GM21825 (cell line): ENCODE data around the gene POU4F3.

ENCODE experiments used
- ATAC-seq: cut with Tn5 transposase; IDR thresholded peaks from one replicate; pipeline ENCODE4 v1.9.1; 2021; ENCODE audit warnings: mild to moderate bottlenecking, moderate library complexity; ENCODE audit not compliant: unreplicated experiment

POU4F3 gene

DNA sequence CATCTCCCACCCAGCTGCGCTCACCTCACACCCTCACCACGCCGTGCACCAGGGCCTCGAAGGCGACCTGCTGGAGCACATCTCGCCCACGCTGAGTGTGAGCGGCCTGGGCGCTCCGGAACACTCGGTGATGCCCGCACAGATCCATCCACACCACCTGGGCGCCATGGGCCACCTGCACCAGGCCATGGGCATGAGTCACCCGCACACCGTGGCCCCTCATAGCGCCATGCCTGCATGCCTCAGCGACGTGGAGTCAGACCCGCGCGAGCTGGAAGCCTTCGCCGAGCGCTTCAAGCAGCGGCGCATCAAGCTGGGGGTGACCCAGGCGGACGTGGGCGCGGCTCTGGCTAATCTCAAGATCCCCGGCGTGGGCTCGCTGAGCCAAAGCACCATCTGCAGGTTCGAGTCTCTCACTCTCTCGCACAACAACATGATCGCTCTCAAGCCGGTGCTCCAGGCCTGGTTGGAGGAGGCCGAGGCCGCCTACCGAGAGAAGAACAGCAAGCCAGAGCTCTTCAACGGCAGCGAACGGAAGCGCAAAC lies 1.1 kb downstream of the POU4F3 start:
- ATAC-seq: no peak

DNA sequence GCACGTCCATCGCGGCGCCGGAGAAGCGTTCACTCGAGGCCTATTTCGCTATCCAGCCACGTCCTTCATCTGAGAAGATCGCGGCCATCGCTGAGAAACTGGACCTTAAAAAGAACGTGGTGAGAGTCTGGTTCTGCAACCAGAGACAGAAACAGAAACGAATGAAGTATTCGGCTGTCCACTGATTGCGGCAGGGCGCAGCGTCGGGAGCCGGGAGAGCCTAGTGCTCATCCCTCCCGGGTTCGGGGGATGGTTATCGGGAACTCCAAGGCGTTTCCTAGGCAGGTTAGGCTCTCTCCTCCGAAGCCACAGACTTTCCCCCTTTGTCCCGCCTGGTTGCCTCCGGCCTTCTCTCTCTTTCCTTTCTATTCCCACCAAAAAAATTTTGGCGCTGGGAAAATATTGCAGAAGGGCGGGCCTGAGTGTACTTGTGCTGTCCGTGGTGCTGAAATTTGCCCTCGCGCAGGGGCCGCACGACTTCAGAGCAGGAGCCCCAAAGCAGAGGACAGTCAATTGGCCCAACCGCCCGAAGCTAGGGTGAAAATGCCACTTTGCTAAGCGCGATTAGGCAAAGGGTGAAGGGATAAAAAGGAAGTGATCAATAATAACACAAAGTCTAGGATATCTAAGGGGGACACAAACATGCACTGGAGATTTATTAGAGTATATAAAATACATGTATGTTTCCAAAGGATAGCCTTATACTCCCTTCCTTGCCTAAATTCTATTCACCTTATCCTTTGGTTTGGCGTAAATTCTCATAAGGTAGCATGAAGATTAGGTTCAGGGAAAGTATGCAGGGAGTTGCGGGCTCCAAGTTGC lies 1.8 kb downstream of the POU4F3 start:
- ATAC-seq: no peak

DNA sequence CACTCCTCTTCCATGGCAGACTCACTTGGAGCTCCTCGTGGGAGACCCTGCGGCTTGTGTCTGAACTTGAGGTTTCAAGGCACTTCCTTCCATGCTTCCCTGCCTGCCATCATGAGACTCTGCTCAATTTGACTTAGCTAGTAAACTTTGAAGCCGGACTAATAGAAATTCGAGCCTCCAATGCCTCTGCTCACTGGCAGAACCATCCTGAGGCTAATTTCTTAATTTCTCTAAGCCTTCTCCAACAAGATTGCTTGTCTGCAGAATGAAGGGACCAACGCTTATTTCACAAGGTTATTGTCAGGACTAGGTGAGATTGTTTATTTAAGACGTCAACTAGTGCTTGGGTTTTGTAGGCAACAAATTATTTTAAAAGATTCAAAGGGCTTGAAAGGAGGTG lies 3.2 kb downstream of the POU4F3 start:
- ATAC-seq: no peak

DNA sequence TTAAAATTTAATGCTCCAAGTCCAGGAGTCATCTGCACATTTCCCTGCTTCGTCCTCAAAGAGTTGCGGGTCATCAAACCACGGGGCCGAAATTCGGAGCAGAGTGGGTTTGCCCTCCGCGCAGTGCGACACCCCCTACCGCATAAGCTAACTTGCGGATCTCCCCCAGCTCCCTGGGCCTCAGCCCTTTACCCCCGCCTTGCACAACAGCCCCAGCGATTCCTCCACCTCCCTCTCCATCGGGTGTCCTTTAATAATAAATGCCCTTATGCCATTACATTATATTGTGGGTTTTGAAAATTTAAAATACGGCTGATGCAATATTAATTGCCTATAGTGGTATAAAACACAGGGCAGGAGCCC lies 3.9 kb downstream of the POU4F3 start:
- no peak for ATAC-seq

DNA sequence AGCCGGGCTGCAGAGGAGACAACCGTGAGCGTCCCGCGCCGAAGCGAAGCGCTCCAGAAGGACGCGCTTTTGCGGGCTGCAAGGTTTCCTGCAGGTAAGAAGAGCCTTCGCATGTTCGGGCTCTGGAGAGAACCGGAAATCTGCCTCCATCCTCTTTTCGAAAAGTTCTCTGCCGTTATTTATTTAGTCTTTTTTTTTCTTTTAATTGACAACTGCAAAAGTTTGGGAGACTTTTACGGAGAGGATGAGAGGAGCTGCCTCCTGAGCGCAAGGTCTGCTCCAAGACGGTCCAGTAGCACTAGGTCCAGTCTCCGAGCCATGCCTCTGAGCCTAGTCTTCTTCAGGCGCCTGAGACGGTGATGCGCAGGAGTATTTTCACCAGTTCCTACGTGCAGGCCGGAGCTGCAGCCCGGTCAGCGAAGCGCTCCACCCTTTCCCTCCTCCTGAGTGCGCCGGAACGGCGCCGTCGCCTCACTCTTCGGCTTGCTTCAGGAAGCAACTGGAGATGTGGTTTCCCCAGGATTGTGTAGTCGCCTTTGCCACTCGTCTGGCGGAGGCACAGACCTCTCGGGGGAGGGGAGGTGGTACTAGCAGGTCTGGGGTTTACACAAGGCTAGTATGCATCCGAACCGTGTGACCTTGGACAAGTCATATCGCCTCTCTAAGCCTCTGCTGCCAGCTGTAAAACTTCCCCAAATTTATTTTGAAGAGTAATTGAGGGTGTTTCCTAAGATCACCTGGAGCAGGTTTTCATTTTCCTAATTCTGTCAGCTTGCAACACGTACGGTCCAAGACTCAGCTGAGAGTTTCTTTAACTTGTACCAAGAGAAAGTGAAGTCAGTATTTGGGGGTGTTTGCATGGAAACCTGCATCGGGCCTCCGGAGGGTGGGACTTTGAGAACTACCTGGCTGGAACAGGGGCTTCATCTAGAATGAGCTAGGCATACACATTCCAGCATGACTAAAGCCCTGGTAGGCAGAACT lies 4.5 kb downstream of the POU4F3 start:
- no peak for ATAC-seq

DNA sequence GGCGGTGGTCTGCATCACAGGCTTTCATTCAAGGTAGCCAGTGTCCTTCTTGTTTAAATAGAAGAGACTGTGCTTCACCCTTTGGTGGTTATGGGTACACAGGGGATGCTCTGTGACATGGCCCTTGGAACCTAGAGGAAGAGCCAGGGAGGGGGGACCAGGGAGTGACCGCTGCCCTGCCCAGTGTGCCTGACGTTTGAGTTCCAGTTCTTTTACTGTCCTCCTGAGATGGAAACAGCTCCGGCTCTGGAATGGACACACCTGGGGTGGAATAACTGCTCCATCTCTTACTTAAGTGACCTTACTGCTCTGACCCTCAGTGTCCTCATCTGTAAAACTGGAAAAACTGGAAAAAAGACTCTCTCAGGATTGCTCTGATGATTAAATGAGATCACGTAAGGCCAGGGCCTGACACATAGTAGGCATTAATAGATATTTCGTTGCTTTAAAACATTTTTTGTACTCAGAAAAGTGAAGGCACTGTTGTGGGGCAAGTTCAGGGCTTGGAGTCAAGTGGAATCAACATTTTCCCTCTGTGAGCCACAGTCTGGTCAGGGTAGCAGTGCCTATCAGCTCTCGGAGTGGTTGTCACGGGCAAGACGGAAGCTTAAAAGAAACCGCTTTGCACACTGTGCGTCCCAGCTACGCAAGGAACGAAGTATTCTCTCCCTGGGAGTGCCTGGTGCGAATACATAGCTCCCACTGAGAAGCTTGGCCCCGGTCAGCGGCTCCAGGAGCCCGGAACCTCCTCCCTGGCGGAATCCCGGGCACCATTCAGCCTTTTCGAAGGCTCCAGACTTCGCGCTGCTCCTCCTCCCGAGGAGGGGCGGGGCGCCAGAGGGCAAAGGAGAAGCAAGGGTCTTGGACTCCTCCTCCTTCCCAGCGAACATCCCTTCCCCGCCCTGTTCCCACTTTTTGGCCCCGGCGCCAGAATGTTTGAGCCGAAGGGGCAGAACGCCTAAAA lies 5.8 kb downstream of the POU4F3 start:
- no peak for ATAC-seq

DNA sequence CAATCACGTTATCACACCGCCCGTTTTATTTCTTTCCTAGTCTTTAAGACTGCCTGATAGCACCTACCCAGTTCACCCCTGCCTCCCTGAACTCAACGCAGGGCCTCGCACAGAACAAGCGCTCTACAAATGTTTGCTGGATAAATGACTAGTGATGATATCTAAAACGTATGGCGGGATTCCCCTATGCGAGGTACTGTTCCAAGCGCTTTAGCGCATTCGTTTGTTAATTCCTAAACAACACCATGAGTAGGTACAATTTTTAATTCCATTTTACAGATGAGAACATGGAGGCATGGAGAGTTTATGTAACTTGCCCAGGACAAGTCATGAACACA lies 6.6 kb downstream of the POU4F3 start:
- no peak for ATAC-seq

DNA sequence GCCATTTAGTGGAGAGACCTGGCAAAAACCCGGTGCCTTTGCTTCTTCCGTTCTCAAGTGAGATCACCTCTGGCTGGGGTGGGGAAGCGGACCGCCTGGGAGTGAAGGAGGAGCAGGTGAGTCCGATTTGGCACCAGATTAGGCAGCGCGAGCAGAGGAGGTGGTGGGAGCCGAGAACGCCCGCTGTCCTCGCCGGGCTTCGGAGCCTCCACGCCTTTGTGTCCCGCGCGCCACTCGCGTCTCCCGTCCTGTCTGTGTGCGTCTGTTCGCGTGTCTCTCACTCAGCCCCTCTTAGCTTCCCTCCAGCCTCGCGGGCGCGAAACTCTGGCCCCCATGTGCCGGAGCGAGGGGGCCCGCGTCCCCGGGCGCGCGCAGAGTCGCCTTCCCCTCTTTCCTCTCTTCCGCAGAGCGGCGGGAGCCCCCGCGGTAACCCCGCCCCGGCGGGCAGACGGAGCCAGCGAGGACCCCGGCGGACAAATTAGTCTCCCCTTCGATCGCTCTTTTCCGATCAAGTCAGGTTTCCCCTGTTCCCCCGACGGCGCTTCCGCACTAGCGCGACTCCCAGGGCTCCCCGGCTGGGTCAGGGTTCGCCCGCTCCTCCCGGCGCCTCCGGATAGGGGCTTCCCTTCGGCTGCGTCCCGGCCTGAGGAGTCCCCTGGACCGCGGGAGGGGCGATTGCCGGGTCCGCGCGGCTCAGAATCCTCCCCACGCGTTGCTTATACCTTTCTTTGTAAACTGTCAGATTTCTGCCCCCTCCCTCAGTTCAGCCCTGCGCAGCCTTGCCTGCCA lies 7.1 kb downstream of the POU4F3 start:
- ATAC-seq: no peak

DNA sequence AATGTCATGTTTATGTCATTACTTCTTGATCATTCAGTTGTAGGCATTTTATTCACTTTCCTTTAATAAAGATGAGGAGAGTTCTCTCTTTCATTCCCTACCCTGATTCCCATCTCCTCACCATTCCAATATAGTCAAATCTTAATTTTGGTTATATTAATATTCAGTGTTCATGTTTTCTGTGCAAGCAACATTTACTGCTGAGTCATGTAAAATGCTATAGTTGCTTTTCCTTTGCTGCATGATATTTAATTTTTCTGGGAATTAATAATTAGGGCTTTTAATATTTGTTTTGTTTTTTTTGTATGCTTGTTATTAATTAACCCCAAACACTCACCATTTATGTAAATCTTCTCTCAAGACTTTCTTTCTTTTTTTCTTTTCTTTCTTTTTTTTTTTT lies 18.5 kb downstream of the POU4F3 start:
- no peak for ATAC-seq

DNA sequence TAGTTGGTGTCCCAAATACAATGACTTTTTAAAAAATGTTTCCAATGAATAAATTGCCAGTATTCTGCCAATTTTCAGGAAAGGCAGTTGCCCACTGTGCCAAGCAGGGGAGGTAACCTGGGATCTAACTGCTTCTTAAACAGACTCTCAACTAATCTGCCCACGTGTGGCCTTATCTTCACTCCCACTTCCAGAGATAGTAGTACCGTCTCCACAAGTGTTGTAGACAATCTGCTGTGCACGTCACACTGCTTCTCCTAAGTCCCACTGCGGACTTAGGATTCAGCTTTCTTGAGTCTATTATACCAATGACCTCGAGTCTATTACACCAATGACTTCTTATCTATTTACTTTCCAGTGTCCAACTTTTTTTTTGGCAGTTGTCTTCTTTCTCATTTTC lies 21.2 kb downstream of the POU4F3 start:
- ATAC-seq: no peak

DNA sequence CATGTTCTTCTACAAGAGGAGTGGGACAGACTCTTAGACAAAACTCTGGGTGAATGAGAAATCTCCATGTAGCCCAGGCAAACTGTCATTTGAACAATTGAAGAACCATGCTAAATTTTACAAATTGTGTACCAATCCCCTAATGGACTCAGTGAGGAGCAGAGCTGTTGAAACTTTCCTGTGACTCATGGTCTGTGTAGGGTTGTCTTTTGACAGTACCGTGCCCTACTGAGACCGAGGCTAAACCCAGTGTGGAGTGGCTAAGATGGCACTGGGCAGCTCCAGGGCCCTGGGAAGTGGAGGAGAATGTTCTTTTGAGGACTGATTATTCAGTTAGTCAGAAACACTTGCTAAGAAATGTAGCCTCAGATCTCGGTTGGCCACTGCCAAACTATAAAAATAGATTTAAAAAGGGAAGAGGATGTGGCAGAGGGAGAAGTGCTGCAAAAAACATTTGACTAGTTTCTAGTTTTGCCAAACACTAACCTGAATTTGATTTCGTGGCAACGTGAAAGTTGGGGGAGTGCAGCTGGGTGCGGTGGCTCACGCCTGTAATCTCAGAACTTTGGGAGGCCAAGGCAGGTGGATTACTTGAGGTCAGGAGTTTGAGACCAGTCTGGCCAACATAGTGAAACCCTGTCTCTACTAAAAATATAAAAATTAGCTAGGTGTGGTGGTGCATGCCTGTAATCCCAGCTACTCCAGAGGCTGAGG lies 24.7 kb downstream of the POU4F3 start:
- no peak for ATAC-seq

DNA sequence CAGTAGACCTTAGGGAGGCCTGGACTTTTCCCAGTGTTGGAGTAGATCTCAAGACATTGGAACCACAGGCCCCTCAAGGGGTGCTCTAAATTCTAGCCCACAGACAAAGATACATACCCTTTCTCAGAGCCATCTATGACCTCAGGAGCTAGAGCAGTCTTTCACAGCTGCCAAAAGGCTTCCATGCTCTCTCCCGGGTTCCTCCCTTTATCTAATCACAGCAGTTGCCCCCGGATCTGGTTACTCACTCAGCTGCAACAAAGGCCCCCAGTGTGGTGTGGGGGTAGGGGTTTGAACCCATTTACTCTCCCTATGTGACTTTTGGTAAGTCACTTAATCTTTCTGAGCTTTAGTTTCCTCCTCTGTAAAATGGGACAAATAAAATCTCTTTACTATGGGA lies 27.0 kb downstream of the POU4F3 start:
- no peak for ATAC-seq

DNA sequence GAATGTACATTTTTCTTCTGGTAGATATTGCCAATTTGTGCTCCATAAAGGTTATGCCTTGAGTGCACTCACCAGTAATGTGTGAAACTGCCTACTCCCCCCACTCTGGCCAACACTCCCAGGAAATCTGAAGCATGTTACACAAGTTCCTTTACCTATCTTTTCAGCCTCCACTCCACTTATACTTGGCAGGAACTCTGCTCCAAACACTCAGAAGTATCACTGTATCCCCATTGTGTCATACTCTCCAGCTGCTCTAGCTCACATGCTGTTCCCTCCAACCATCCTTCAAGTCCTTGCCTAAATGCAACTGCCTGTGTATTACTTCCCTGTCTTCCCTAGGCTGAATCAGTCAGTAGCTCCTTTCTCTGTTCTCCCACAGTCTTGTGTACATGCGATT lies 28.3 kb downstream of the POU4F3 start:
- no peak for ATAC-seq

DNA sequence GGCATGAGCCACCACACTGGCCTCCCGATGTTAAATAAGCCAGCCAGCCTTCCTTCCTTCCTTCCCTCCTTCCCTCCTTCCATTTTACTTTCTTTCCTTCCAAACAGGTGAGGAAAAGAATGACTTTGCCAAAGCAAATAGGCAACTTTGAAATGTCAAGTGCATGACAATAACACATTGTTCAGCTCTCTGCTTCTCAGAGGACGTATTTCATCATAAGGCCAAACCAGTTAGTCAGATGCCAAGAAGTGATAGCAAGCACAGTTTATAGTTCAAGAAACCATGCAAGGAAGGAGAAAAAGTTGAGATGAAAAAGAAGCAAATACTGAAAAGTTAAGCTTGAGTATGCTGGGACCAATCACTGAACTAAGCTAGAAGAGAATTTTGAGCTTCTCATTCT lies 29.5 kb downstream of the POU4F3 start:
- ATAC-seq: no peak

DNA sequence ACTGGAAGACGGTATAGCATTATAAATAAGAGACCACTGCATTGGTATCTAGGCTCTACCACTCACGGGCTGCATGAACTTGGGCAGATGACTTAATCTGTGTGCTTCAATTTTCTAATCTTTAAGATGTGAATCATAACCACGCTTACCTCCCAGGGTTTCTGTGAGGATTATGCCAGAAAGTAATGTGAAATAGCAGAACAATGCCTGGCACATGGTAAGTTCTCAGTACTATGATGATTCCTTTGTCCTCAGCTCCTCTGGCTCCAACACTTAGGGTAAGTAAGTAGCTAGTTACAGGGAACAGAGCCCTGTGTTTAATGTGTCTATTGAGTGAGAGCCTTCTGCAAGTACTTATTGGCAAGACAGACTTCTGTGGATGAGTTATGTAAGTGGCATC lies 31.1 kb downstream of the POU4F3 start:
- ATAC-seq: no peak

DNA sequence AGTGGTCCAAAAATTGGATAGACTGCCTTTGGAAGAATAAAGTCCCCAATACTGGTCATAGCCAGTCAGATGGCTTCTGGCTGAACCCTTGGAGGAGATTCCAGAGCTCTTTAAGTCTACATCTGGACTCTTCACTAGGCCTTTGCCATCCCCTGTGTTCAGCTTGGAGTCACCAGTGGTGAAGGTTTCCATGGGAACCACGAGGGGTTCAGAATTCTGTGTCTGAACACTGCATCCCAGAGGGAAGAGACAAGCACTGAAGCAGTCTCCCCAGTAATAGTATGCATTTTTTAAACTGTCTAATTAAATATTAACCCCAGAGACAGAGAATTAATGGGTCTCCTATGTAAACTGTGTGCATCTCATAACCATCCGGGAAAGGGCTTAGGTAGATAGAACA lies 38.2 kb downstream of the POU4F3 start:
- no peak for ATAC-seq

DNA sequence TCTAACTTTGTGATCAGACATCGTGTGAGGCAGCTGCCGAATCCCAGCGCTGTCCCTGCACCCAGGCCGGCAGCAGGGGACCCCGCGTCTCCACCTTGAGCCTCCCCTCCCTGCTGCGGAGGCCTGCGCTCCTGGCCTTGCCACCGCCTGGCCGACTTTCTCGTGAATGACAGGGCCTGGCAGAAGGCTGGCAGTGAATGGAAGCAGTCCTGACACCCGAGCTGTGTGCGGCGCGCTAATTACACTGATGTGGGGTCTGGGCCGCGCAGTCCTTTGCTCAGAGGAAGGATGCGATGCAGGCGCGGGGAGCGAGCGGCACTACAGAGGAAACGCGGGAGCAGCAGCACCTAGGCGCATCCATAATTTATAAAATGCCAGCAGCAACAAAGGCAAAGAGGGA lies 40.3 kb downstream of the POU4F3 start:
- ATAC-seq: no peak

DNA sequence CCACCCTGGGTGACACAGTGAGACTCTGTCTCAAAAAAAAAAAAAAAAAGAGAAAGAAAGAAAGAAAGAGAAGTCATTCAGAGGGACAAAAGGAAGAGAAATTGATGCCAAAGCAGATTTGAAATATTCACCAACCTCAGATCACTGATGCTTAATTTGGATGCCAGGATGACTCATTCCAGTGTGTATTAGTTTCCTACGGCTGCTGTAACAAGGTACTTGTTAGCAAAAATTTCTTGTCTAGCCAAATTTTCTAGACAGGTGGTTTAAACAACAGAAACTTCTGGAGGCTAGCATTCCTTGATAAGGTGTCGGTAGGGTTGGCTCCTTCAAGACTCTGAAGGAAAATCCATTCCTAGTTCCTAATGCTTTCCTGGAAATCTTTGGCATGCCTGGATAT lies 42.1 kb downstream of the POU4F3 start:
- ATAC-seq: no peak

DNA sequence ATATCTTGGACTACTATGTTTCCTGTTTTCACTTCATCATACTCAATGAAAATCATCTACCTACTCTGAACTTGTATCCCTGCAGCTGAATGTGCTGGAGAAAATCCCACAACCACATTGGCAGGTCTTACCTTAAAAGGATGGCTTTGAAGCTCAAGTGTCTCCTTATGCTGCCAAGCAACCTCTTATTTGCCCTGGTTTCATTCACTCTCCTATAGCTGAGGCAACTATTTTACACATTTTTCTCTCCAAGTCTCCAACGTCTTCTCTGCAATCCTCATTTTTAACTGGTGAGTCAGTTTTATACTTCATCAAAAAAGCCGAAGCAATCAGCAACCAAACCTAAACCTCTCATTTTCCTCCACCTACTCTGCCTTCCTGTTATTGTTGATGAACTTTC lies 49.7 kb downstream of the POU4F3 start:
- no peak for ATAC-seq
